Nephron (organoid): Measurements from ENCODE around the gene USH1G.
"Not testable (repeated sequence)": the region's sequence is repeated elsewhere in the genome, so short reads cannot be mapped to it uniquely, and the experiment has no call there.

Source experiments
- H3K27ac Mint-ChIP-seq, 3 experiments: 2 replicates each; pipeline ENCODE4 v1.8.0; 2020; ENCODE audit warnings: mixed read lengths in 3 of 3, mild to moderate bottlenecking in 2 of 3, moderate library complexity in 1 of 3
- H3K27me3 Mint-ChIP-seq: 2 replicates; pipeline ENCODE4 v1.8.0; 2021; ENCODE audit warnings: low read depth, mild to moderate bottlenecking, moderate library complexity, mixed read lengths
- H3K36me3 Mint-ChIP-seq: 2 replicates; pipeline ENCODE4 v1.8.0; 2020; ENCODE audit warnings: low read depth, mixed read lengths
- H3K4me1 Mint-ChIP-seq: 2 replicates; pipeline ENCODE4 v1.8.0; 2020; ENCODE audit warnings: mixed read lengths
- H3K4me3 Mint-ChIP-seq, 3 experiments: 2 replicates each; pipeline ENCODE4 v1.8.0; 2020; ENCODE audit warnings: mild to moderate bottlenecking in 3 of 3, mixed read lengths in 3 of 3, moderate library complexity in 2 of 3
- H3K9me3 Mint-ChIP-seq: 2 replicates; pipeline ENCODE4 v1.8.0; 2020; ENCODE audit warnings: mixed read lengths
- TF ChIP-seq, protein P1 (sequence below), 3 experiments: fragments of 200-600 bp; sonication (generic); IDR thresholded peaks; one replicate each; pipeline ENCODE4 v1.5.0; 2021; ENCODE audit warnings: antibody characterized with exemption in 3 of 3; ENCODE audit not compliant: unreplicated experiment in 3 of 3

The USH1G gene

DNA sequence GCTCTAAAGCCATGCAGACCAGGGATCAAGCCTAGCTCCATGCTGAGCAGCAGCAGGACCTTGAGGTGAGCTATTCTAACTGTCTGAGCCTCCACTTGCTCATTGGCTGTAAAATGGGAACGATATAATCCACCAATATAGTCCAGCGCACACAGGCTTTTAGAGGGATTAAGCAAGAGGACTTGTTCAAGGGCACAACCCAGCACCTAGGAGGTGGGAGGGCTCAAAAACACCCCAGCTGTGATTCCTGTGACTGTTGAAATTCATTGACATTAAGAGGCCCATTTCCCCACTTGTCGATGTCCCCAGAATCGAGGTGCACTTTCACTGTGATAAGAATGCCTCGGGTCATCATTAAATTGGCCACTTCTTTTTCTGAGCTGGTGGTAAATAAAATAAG is 4.1 kb downstream of the USH1G start:
- TF ChIP-seq, protein P1, sequence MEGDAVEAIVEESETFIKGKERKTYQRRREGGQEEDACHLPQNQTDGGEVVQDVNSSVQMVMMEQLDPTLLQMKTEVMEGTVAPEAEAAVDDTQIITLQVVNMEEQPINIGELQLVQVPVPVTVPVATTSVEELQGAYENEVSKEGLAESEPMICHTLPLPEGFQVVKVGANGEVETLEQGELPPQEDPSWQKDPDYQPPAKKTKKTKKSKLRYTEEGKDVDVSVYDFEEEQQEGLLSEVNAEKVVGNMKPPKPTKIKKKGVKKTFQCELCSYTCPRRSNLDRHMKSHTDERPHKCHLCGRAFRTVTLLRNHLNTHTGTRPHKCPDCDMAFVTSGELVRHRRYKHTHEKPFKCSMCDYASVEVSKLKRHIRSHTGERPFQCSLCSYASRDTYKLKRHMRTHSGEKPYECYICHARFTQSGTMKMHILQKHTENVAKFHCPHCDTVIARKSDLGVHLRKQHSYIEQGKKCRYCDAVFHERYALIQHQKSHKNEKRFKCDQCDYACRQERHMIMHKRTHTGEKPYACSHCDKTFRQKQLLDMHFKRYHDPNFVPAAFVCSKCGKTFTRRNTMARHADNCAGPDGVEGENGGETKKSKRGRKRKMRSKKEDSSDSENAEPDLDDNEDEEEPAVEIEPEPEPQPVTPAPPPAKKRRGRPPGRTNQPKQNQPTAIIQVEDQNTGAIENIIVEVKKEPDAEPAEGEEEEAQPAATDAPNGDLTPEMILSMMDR (IDR thresholded peaks at IDR 0.05; ENCODE audit: unreplicated experiment in 3 of 3): no peak
- Mint-ChIP-seq H3K4me1 (no peaks in the 10 kb centered on the region), H3K9me3 (no peaks in the 10 kb centered on the region), H3K27me3 (peaks cover 55% of the 10 kb centered on the region), H3K27ac (no peak overlapping the region), H3K36me3 (no peaks in the 10 kb centered on the region), H3K4me3 (no peak overlapping the region)

DNA sequence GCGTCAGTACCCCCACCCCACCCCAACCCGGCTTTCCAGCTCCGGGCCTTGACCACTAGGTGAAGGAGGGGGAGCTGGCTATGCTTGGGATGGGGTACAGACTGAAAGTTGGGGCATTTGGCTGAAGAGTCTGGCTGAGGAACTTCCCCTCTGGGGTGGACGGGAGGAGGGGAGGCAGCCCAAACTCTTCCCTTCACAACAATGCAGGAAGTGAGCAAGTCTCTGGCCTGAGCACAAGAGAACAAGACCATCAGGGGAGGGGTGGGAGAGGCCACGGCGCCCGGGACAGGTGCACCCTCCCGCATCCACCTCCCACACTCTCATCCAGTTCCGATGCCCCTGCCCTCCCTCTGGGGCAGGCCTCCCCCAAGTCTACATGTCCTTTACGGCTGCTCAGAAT is 5.6 kb downstream of the USH1G start:
- no peak overlapping the region for H3K27ac Mint-ChIP-seq
- TF ChIP-seq, protein P1 (IDR thresholded peaks at IDR 0.05; ENCODE audit: unreplicated experiment in 3 of 3): no peak
- peaks cover 44% of the 10 kb centered on the region for H3K27me3 Mint-ChIP-seq
- no peaks in the 10 kb centered on the region for H3K9me3 Mint-ChIP-seq
- no peak overlapping the region for H3K4me3 Mint-ChIP-seq
- H3K36me3 Mint-ChIP-seq: no peaks in the 10 kb centered on the region
- H3K4me1 Mint-ChIP-seq: no peaks in the 10 kb centered on the region

DNA sequence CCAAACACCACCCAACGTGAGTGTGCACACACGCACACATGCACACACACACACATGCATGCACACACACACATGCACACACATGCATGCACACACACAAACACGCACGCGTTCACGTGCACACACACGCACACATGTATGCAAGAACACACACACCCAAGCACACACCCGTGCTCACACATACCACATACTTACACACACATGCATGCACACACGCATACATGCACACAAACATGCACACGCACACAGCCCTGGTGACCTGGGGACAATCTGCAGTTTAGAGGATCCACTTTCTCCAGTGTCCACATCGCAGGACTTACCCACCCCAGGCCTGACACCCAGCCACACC is 6.2 kb downstream of the USH1G start:
- Mint-ChIP-seq H3K4me1 (no peaks in the 10 kb centered on the region), H3K36me3 (no peaks in the 10 kb centered on the region), H3K9me3 (no peaks in the 10 kb centered on the region), H3K27ac (no peak overlapping the region), H3K4me3 (no peak overlapping the region), H3K27me3 (peaks cover 42% of the 10 kb centered on the region)
- TF ChIP-seq, protein P1 (IDR thresholded peaks at IDR 0.05; ENCODE audit: unreplicated experiment in 3 of 3): no peak

DNA sequence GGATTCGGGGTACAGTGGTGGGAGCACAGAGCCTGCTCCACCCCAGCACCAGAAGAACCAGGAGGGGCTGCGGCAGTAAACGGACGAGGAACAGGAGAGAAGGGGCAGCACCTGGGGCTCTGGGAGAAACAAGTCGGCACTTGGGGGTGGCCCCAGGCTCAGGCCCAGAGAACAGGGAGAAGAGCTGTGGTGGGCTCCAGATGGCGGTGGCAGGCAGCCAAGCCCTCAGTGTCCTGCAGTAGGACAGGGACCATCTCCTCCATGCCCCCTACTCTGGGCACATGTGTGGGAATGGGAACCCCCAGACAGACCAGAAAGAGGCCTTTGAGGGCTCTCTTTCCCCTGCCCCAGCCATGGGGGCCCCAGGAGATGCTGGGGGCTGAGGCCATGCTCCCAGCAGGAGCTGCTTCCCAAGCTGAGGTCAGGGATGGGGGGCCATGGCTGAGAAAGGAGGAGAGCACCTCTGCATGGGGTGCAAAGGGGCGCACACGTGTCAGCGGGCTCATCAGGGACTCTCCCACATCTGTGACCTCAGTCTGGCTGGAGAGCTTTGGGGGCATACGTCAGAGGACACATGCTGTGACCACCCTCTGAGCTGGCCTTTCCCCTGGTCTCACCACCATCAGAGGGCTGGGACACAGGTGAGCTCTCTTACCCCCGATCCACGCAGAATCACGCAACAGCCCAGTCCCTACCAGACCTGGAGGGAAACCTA is 6.8 kb downstream of the USH1G start:
- Mint-ChIP-seq H3K4me3 (no peak overlapping the region), H3K27ac (no peak overlapping the region)

DNA sequence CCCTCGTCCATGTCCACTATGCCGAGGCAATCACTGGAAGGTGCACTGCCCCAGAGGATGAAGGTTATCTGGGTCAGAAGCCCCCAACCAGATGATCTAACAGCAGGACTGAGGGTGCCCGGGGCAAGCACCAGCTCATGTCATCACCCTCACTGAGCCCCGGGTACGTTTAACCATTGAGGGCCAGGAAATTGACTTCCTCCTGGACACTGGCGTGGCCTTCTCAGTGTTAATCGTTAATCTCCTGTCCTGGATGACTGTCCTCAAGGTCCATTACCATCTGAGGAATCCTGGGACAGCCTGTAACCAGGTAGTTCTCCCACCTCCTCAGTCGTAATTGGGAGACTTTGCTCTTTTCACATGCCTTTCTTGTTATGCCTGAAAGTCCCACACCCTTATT is 11.6 kb downstream of the USH1G start:
- H3K36me3 Mint-ChIP-seq, H3K4me1 Mint-ChIP-seq, H3K9me3 Mint-ChIP-seq, H3K4me3 Mint-ChIP-seq, H3K27ac Mint-ChIP-seq: not testable (repeated sequence)
- peaks cover 47% of the 10 kb centered on the region for H3K27me3 Mint-ChIP-seq

More for the DNA sequence above, 6.8 kb downstream of the USH1G start:
- Mint-ChIP-seq H3K4me1 (no peaks in the 10 kb centered on the region), H3K36me3 (no peaks in the 10 kb centered on the region), H3K9me3 (no peaks in the 10 kb centered on the region), H3K27me3 (peaks cover 45% of the 10 kb centered on the region)
- TF ChIP-seq, protein P1 (IDR thresholded peaks at IDR 0.05; ENCODE audit: unreplicated experiment in 3 of 3): no peak

DNA sequence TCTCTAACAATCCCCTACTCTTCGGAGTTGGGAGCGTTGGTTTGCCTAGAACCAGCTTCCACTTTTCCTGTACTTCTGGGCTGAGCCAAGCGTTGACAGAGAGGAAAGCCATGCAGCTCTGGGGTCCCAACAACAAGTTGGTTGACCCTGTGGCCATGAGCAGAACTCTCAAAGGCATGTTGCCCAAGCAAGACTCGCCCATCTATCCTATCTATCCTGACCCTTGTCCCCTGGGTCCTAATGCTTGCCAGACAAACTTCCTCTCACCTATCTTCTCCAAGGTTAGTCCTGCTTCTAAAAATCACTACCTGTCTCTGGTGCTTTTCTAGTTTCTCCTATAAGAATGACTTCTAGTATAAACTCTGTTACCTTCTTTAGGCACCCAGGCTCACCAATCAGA is 14.0 kb downstream of the USH1G start:
- H3K36me3 Mint-ChIP-seq, H3K4me1 Mint-ChIP-seq, H3K9me3 Mint-ChIP-seq, H3K27ac Mint-ChIP-seq, H3K4me3 Mint-ChIP-seq: not testable (repeated sequence)
- peaks cover 48% of the 10 kb centered on the region for H3K27me3 Mint-ChIP-seq

DNA sequence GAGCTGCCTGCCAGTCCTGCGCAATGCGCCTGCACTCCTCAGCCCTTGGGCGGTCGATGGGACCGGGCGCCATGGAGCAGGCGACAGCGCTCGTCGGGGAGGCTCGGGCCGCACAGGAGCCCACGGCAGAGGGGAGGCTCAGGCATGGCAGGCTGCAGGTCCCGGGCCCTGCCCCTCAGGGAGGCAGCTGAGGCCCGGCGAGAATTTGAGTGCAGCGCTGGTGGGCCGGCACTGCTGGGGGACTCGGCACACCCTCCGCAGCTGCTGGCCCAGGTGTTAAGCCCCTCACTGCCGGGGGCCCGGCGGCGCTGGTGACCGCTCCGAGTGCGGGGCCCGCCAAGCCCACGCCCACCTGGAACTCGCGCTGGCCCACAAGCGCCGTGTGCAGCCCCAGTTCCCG is 16.0 kb downstream of the USH1G start:
- H3K27ac Mint-ChIP-seq: no peak overlapping the region
- TF ChIP-seq, protein P1 (IDR thresholded peaks at IDR 0.05; ENCODE audit: unreplicated experiment in 3 of 3): no peak
- H3K4me3 Mint-ChIP-seq: no peak overlapping the region
- H3K9me3 Mint-ChIP-seq: no peaks in the 10 kb centered on the region
- peaks cover 50% of the 10 kb centered on the region for H3K27me3 Mint-ChIP-seq
- H3K36me3 Mint-ChIP-seq: no peaks in the 10 kb centered on the region
- no peaks in the 10 kb centered on the region for H3K4me1 Mint-ChIP-seq

DNA sequence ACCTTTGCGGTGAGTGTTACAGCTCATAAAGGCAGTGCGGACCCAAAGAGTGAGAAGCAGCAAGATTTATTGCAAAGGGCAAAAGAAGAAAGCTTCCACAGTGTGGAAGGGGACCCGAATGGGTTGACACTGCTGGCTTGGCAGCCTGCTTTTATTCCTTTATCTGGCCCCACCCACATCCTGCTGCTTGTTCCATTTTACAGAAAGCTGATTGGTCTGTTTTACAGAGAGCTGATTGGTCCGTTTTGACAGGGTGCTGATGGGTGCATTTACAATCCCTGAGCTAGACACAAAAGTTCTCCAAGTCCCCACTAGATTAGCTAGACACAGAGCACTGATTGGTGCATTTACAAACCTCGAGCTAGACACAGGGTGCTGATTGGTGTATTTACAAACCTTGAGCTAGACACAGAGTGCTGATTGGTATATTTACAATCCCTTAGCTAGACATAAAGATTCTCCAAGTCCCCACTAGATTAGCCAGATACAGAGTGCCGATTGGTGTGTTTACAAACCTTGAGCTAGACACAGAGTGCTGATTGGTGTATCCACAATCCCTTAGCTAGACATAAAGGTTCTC is 16.8 kb downstream of the USH1G start:
- not testable (repeated sequence) for H3K4me3 Mint-ChIP-seq, H3K27ac Mint-ChIP-seq

More for the DNA sequence above, 16.8 kb downstream of the USH1G start:
- not testable (repeated sequence) for H3K9me3 Mint-ChIP-seq, H3K4me1 Mint-ChIP-seq, H3K36me3 Mint-ChIP-seq
- H3K27me3 Mint-ChIP-seq: peaks cover 52% of the 10 kb centered on the region
